ENCODE data around the gene PHF11. TPM values are rescaled to one million over a fixed set of nuclear protein-coding genes. Genes with fewer than 3 reads are reported as not detected.

Gene PHF11
- polyA plus RNA-seq, 1 of the 3 experiments (the other 2 are of a cell fraction), result 3.0 TPM

GRCh38 chr13:49527123-49527522 lies 31.4 kb downstream of the PHF11 start (continued):
- TF ChIP-seq, protein P1, sequence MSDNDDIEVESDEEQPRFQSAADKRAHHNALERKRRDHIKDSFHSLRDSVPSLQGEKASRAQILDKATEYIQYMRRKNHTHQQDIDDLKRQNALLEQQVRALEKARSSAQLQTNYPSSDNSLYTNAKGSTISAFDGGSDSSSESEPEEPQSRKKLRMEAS (IDR thresholded peaks at IDR 0.05; ENCODE audit: low read depth), result no peak
- TF ChIP-seq ZBTB33 (IDR thresholded peaks at IDR 0.05; ENCODE audit: borderline replicate concordance, low read depth) (no peak), USF1 (IDR thresholded peaks at IDR 0.05; ENCODE audit: borderline replicate concordance, low read depth) (no peak), SMC3 (IDR thresholded peaks at IDR 0.05; ENCODE audit: low read depth, low read length) (no peak), SIN3A (IDR thresholded peaks at IDR 0.05; ENCODE audit: borderline replicate concordance, low read depth, low read length) (no peak), EP300 (IDR thresholded peaks at IDR 0.05; ENCODE audit: borderline replicate concordance in 1 of 2, low read depth in 1 of 2, low read length in 1 of 2) (no peak)
- TF ChIP-seq, protein P2, sequence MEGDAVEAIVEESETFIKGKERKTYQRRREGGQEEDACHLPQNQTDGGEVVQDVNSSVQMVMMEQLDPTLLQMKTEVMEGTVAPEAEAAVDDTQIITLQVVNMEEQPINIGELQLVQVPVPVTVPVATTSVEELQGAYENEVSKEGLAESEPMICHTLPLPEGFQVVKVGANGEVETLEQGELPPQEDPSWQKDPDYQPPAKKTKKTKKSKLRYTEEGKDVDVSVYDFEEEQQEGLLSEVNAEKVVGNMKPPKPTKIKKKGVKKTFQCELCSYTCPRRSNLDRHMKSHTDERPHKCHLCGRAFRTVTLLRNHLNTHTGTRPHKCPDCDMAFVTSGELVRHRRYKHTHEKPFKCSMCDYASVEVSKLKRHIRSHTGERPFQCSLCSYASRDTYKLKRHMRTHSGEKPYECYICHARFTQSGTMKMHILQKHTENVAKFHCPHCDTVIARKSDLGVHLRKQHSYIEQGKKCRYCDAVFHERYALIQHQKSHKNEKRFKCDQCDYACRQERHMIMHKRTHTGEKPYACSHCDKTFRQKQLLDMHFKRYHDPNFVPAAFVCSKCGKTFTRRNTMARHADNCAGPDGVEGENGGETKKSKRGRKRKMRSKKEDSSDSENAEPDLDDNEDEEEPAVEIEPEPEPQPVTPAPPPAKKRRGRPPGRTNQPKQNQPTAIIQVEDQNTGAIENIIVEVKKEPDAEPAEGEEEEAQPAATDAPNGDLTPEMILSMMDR (IDR thresholded peaks at IDR 0.05), result no peak

GRCh38 chr13:49528161-49528560 lies 32.4 kb downstream of the PHF11 start:
- POLR2A ChIA-PET, result no interaction called here
- Histone ChIP-seq H3K36me3 (replicated peaks in 1 of 2; ENCODE audit: control insufficient read depth in 1 of 2, insufficient read depth in 2 of 2, low read length in 1 of 2) (peaks cover 22 to 33% of the 10 kb centered on the region in 2 experiments), H3K79me2 (ENCODE audit: insufficient read depth) (no peaks in the 10 kb centered on the region), H3K27me3 (ENCODE audit: insufficient read depth) (no peaks in the 10 kb centered on the region), H3F3A (replicated peaks; ENCODE audit: insufficient read depth) (peaks cover 3% of the 10 kb centered on the region), H3K9me3 (no peaks in the 10 kb centered on the region), H3K4me2 (no peak overlapping the region), H2AFZ (ENCODE audit: low read depth) (no peak overlapping the region), H3K27ac (ENCODE audit: low read depth in 2 of 2, low read length in 1 of 2) (no peak overlapping the region), H4K20me1 (ENCODE audit: insufficient read depth) (no peaks in the 10 kb centered on the region), H3K4me3 (ENCODE audit: low read depth in 2 of 2, low read length in 1 of 2) (no peak overlapping the region), H3K9ac (no peak overlapping the region), H3K9me2 (no peaks in the 10 kb centered on the region), H3K4me1 (ENCODE audit: control insufficient read depth in 1 of 2, insufficient read depth in 2 of 2, low read depth in 1 of 2, low read length in 1 of 2) (no peaks in the 10 kb centered on the region)
- no peak for DNase-seq
- 95% methylated on average over 1 of the region's 1 CpG for WGBS (ENCODE audit: low lambda C conversion rate)
- CTCF ChIA-PET, result no interaction called here
- TF ChIP-seq POLR2AphosphoS5 (IDR thresholded peaks at IDR 0.05; ENCODE audit: low read depth, low read length) (no peak), TAF1 (IDR thresholded peaks at IDR 0.05; ENCODE audit: borderline replicate concordance, low read depth, low read length) (no peak), MEF2A (IDR thresholded peaks at IDR 0.05; ENCODE audit: borderline replicate concordance, low read depth) (no peak), USF2 (IDR thresholded peaks at IDR 0.05; ENCODE audit: borderline replicate concordance, low read depth, low read length) (no peak), CHD2 (IDR thresholded peaks at IDR 0.05; ENCODE audit: low read length, partially characterized antibody) (no peak), RXRA (IDR thresholded peaks at IDR 0.05; ENCODE audit: borderline replicate concordance, low read depth) (no peak), EP300 (IDR thresholded peaks at IDR 0.05; ENCODE audit: borderline replicate concordance in 1 of 2, low read depth in 1 of 2, low read length in 1 of 2) (no peak), GATA2 (CRISPR knock-in tag; IDR thresholded peaks at IDR 0.05) (no peak), JUND (IDR thresholded peaks at IDR 0.05) (no peak), PBX3 (IDR thresholded peaks at IDR 0.05) (no peak), YY1 (IDR thresholded peaks at IDR 0.05; ENCODE audit: low read depth) (no peak), NRF1 (IDR thresholded peaks at IDR 0.05; ENCODE audit: low read depth, low read length) (no peak)
- TF ChIP-seq, protein P2 (IDR thresholded peaks at IDR 0.05), result no peak
